ENCODE data around the gene SCRN3.

GRCh38 chr2:174350018-174350417 is 45.5 kb upstream of the SCRN3 start:
- TF ChIP-seq CTCF (IDR thresholded peaks at IDR 0.05) = peak in 1 of 3 experiments; percentile 15
- no peak for TF ChIP-seq POLR2A (IDR thresholded peaks at IDR 0.05; ENCODE audit: low read depth)

All from esophagus muscularis mucosa (tissue), 3 donors.